ENCODE measurements around the gene GLI3.

GLI3 gene
- total RNA-seq: 0.18 to 1.1 (median 0.24) reads per million in 4 experiments

DNA sequence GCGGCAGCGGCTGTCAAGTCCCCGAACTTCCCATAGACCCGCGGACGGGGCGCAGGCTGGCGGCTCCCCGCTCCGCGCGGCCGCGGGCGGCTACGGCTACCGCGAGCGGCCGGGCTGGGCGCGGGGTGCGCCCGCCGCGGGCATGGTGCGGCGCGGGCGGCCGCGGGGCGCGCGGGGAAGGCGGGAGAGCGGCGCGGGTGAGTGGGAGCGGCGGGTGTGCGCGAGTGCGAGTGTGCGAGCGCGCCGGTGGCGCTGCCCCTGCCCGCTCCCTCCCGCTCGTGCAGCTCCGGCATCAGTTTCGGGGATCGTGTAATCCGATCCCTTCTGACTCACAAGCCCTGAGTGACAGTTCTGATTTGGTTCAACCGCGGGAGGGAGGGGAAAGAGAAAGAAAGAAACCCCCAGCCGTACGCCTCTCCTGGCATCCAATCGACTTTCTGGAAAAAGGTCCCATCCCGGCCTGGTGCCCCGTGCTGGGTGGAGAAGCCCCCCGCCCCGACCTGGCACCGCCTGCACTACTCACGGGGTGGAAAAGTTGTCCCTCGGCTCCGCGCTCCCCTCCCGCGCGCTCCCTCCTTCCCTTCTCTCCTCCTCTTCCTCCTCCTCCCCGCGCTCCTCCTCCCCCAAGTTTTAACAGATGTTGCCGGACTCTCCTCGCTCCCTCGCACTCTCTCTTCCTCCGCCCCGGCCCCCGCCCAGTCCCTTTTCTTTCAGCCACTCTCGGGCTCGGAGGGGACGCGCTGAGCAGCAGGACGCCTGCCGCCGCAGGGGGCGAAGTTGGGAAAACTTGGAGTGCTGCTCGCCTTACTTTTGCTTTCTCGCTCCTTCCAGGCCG lies at the start of gene GLI3:
Gene GLI3, minus strand, starts transcription at position 234 of the 835 bp plus-strand sequence. CDS start 13,956 bp downstream, outside the sequence.
- no peak for DNase-seq

DNA sequence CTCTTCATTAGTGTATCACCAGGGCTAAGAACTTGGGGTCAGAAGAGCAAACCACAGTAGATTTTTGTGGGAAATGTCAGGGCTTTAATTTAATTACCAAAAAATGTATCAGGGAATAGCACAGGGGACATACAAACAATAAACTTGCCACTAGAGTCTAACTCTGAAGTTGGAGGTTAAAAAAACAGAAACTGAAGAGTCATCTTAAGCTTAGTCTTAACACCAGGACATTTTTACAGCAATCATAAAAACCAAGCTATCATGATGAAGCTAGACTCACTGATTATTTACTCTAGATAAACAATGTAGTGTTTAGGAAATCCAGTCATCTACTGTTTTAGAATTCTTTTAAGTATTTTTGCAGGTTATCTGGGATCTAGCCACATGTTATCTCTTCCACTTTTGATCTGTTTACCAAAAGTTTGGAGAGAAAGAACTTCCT lies 48.4 kb upstream of the GLI3 start:
- no peak for DNase-seq

DNA sequence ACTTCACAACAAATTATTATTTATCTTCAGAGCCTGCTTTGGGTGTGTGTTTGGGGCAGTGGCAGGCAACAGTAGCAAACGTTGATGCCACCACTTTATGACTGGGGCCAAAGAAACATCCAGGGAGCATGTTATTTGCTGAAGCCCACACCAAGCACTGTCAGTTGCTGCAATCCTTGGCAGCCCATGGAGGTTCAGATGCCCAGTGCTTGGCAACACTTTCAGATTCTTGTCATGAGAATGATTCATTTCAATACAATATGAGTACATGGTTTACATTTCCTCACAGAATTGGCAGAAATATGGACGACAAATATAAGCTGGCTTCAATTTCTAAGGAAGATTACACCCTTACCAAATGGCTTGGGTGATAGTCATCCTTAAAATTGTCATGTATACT lies 46.5 kb upstream of the GLI3 start:
- DNase-seq: no peak

DNA sequence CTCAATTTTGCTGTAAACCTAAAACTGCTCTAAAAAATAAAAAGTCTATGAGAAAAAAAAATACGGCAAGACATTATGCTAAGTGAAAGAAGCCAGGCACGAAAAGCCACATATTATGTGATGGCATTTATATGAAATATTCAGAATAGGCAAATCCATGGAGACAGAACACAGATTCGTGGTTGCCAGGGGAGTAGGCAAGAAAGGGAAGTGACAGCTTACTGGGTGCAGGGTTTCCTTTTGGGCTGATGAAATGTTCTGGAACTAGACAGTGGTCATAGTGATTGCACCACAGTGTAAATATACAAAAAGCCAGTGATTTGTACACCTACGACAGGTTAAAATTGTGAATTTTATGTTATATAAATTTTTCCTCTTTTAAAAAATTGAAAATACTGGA lies 41.3 kb upstream of the GLI3 start:
- no peak for DNase-seq

DNA sequence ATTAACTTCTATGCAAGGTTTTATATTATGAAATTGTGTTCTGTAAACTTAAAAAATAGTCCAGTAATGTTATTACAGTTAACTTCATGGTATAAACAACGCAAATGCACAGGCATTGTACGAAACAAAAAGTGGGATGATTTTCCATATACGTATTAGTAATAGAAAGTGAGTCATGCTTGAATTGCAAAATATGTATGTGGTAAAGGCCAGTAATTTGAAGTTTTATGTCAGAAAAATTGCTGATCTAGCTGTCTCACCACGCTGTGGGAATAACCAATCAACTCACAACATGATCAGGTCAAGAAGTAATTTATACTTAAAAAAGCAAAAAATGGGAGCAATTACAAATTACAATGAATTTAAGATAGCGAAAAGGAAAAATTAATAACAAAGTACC lies 37.0 kb upstream of the GLI3 start:
- DNase-seq: no peak

DNA sequence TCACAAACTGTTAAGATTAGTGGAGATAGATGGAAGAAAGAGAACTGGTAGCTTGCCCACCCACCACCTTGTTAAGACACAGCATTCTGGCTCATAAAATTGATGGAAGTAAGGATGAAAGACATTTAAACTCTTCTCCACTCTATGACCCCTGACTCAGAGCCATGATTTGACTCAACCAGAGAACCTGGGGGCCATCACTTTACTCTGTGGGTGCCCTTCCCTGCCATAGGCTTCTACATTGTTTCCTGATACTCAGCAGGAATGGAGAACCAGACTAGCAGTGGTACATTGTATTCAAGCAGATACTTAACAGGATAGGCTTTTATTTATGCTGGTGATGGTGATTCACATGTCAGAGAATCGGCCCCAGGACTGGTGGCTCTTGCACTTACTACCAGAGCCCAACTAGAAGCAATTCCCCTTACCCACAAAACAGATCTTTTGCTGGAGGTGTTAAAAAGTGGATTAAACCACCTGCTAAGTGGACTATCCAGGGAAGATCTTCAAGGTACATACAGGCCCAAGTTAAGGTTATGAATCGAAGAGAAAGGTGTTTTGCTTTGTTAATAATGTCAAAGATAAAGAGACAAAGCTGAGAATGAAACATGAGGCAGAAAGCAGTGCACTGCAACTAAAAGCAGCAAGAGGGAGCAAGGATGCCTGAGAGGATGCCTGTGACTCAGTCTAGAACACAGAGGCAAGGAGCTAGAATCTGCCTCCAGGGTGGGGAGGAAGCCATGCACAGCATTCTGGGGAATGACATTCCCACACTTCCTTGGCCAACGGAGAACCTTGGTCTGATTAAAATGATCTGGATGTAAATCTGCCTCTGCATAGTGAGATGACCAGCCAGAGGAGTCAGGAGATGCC lies 36.0 kb upstream of the GLI3 start:
- no peak for DNase-seq

DNA sequence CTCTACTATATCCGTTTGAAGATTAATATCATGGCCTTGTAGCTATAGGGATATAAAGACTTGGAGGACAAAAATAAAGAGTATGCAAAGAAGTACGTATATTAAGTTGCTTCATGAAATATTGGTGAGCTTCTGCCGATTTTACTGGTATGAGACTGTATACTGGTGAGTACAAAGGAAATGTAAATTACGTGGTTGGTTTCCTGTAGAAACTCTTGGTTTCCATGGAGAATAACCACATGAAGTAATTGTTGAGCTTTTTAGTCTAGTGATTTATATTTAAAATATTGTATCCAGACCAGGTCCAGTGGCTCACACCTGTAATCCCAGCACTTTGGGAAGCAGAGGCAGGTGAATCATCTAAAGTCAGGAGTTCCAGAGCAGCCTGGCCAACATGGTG lies 32.2 kb upstream of the GLI3 start:
- DNase-seq: no peak

DNA sequence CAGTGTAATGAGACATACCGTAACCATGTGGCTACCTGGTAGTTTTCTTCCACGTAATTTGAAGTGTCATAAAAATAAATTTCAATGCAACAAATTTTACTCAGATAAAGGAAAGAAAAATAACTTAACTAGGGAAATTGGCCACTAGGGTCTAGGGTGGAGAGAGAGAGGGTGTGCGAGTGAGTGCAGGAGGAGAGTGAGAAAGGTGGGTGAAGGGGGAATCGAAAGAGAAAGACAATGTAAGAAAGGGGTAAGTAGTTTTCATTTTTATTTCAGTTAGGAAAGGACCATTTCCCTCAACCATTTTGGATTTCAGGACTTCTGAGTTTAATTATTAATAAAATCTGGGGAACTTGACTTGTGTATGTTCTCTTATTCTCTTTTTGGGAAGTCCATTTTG lies 27.7 kb upstream of the GLI3 start:
- no peak for DNase-seq

DNA sequence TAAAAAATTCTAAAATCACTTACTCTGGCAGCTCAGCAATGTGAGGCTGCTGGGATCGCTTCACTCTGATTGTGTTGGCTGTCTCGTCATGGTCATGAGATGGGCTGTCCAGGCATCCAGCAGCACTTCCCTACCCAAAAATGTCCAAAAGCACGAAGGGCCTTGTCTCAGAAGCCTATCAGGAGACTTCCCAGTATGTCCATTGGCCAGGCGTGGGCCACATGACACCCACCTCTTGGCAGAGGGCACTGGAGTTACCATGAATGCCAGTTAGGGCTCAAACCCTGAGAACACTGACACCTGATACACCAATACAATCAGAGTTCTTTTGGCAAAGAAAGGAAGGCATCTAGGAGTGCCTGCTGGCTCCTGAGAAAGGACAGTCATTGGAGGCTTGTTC lies 27.0 kb upstream of the GLI3 start:
- no peak for DNase-seq

DNA sequence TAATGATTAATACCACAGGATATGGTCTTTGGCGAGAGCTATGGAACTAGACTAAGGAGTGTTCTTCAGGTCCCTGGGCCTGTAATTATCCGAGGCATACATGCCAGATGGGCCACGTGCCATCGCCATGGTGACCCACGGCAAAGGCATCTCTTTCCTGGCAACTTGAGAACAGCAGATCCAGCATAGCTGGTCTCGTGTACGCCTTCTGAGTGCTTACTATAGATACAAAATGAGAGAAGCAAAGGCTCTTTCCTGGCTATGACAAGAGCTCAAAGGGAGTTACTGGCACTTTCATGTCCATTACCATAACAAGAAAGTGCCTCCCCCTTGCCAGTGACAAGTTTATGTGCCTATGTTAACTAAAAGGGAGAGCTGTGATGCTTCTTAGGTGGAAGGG lies 26.0 kb upstream of the GLI3 start:
- no peak for DNase-seq

DNA sequence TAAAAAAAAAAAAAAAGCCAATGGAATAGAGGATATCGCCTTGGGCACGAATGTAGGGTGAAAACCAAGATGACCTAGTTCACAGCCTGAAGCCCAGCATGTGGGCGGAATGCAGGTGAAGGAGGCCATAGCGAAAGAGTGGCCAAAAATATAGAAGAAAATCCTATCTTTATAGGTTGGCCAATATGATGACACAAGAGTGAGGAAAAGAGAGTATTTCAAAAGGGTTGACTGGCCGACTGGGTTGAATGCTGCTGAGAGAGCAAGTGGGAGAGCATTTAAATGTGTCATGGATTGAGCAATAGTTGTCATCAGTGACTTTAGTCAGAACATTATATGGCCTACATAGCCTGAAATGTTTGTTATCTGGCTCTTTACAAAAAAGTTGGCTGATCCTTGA lies 17.2 kb upstream of the GLI3 start:
- DNase-seq: no peak

DNA sequence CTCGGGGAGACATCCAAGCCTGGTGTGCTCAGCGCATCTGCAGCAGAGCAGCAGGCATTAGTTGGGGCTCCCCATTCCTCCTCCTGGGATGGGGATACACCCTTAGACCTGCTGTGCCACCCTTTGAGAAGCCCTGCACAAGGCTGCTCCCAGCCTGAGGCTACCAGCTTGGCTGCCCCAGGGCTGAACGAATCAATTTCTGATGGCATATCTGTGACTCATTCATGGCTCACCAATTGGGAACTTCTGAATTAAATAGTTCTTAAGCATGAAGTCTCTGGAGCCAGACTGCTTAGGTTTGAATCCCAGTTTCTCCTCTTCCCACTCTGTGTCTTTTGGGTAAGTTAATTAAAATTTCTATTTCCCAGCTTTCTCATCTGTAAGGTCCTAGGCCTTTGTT lies 16.3 kb upstream of the GLI3 start:
- DNase-seq: no peak

DNA sequence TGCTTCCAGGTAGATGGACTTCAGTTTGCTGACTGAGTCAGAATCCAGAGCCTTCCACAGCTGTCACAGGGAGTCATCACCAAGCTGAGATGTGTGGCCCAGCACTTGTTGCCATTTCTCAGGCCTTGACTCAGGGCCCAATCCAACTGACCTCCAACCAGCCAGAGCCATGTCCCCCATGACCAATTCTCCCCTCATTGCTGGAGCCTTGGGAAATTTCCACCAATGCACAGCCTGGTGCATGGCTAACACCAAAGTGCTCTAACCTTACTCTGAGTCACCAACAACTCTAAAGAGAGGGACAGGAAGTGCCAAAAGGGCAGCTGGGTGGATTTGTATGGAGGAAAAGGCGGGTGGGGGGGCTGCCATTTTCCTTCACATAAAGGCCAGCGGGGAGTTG lies 13.4 kb upstream of the GLI3 start:
- DNase-seq: no peak

DNA sequence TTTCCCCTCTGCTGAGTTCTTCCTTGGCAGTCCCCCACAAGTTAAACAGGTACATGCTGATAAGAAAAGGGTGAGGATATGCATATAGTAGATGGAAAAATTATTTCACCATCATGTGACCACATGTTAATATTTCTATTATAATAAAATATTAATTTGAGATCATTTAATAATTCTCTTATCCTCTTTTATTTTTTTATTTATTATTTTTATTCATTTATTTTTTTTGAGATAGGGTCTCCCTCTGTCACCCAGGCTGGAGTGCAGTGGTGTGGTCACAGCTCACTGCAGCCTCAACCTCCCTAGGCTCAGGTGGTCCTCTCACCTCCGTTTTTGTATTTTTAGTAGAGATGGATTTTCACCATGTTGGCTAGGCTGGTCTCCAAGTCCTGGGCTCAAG lies 11.6 kb upstream of the GLI3 start:
- DNase-seq: no peak

DNA sequence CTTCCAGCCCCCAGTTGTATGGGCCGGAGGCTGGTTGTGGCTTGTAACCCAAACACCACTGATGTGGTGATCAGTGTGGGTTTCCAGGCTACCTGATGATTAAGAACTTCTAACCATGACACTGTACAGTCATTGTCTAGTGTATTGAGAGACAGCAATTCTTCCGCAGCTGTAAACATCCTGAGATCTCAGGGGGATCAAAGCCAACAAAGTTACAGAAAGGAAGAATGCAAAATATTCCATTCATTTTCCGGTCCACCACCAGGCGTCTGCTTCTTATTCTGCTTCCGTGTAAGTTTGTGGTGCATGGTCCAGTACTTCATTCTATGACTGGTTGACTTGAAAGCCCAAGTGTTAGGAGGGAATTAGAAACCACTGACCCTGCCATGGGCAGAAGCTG lies 10.3 kb upstream of the GLI3 start:
- DNase-seq: no peak

DNA sequence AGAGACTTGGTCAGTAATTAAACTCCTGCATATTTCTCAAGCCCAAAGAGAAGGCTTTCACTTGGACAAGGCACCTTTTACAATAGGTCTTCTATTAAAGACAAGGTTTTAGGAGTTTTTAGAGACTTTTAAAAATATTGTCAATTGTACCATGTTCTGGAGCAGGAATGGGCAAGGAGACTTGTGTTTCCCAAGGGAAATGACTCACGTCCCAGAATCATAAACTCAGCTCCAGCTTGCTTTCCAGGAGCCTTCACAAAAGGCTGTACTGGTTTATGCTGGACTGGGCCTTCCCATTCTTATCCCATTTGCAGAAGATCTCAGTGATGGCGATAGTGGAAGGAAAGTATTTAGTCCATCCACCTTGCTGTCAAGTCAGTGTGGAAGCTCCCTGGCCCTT lies 7.8 kb upstream of the GLI3 start:
- no peak for DNase-seq

DNA sequence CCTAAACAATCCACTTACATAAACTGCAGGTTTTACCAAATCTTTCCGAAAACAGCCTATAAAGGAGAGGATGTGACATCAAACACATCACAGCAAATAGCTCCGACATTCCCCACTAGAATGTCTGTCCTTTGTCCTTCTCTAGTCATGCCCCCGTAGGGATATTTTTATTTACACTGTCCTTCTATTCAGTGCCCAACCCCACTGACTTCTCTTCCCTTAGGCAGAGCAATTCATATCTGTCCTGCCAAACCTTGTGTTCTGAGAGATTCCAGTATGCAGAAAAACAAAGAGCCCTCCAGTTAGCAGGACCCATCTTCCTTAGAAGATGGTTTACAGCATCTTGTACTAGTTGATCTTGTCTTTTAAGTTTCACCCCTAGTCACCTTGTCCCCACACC lies 5.4 kb upstream of the GLI3 start:
- no peak for DNase-seq

DNA sequence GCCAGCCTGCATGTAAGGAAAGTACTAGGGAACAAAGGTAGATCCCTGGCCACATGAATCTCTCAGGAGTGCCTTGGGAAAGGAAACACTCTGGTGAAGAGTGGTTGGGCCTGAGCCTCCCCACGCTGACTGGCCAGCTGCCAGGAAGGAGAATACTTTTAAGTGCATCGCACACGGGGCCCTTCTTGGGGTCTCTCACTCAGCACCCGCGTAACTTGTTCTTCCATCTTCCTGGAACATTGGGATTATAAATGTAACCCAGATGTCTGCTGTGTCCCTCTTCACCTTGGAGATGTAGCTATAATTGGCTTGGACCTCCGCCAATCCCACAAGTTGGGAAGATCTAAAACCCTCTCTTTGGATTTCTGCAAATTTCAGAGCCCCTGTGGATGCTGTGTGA lies 4.4 kb upstream of the GLI3 start:
- no peak for DNase-seq

DNA sequence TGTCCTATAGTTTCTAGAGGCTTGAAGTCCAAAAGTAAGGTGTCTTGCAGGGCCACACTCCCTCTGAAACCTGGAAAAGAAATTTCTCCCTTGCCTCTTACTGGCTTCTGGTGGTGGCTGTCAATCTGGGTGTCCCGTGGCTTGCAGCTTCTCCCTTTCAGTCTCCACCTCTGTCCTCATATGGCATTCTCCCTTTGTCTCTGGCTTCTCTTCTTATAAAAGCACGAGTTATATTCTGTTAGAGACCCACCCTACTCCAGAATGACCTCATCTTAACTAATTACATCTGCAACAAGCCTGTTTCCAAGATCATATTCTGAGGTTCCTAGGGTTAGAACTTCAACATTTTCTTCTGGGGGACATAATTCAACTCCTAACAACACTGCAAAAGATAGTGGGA lies 3.4 kb upstream of the GLI3 start:
- no peak for DNase-seq

DNA sequence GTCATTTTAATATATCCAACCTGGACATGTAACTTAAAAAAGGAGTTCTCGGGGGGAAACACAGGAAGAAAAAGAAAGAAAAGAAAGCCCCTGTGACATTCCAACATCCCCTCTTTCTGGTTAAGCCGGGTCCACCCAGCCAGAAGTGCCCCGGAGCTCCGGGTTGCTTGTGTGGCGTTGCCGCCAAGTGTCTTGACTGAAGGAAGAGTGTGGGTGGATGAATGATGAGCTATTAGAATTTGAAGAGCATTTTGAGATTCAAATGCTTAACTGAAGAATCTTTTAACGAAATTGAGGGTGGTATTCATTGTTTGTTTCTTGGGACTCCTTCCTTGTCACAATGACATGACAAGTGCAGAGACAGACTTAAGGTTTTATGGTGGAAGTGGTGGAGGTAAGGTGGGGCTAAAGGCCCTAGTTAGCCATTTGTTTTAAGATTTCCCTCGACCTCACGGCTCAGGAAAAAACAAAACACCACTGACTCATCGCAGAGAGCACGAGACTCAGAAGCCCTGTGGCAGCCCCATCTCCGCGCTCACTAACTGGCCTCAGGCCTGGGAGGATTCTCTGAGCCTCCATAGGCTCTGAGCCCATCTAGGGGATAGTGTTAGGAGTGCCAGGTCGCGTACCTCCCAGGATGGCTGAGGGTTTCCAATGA lies 1.8 kb upstream of the GLI3 start:
- no peak for DNase-seq

DNA sequence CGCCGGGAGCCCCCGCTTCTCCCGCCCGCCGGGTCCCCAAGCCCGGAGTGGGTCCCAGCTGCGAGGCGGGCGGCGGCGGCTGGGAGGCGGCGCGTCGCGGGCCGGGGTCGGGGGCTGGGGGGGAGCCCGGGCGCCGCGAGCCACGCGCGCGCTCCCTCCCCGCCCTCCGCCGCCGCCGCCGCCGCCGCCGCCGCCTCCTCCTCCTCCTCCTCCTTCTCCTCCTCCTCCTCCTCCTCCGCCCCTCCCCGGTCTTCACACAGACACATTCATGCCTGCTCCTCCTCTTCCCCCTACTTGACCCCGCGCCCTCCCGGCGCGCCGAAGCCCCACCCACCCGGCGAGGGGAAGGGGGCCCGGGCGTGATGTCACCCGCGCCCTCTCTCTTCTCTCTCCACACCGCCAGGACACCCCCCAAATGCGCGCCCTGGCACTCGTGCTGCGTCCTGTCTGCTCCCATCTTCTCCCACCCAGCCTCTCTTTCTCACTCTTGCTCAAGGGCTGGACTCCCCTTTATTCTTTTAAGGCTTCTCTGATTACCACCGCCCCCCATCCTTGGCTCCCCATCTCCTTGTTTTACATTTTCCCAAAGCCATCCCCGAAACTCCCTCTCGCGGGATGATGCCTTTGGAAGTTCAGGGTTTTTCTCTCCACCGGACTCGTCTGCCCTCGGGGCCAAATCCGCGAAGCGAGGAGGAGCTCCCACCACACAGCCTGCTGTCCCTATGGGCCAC lies 967 bp upstream of the GLI3 start:
- no peak for DNase-seq

DNA sequence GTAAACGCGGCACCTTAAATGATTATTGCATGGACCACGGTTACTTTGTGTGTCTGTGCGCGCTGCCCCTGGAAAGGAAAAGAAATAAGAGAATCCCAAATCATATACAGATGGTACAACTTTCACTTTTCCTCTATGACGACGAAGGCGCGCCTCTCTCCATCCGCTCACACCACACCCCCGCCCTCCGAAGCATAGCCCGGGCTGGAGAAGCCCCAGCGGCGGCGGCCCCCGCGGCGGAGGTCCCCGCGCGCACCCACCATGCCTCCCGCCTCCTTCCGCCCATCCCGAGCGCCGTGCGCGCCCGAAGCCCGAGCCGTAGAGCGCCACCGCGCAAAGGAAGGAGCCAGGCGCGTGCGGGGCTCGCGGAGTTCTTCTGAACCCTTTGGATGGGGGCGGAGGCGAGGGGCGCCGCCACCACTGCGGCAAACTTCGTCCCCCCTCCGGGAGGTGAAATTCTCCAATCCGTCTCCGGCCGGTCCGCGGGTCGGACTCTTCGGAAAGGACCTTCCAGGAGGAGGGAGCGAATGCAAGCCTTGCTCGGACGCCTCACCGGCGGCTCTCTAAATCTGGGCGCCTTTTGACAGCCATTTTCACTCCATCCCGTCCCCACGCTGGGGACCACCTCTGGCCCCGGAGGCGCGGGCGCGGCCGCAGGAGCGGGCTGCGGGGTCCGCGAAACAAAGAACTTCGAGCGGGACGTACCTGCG lies 588 bp downstream of the GLI3 start:
- no peak for DNase-seq
